ENCODE measurements around the gene BST2. TPM values are rescaled to one million over a fixed set of nuclear protein-coding genes. Genes with fewer than 3 reads are reported as not detected.

The BST2 gene
- total and polyA plus RNA-seq, 9 of the 15 experiments (the other 6 are each of a cell fraction or from before 2014, with no cell fraction given) = 11.2 to 232 (median 151) TPM

DNA sequence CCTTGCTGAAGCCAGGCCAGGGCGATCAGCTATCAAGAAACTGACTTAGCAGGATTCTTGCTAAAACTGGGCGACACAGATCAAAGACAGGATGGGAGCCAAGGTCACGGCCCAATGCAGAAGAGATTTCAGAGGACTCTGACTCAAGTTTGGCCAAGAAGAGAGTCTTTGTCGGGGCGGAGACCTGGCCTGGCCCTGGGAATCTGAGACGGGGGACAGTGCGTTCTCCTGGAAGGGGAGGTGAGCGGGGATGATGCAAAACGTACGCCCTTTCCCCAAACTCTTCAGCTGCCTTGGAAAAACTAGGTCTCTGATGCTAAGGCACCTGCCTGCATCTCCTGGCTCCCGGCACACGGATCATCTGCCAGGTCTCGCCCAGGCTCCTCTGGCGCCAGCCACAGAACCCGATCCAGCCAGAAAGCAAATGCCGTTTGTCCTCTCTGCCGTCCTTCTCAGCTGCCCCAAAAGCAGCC, 24.2 kb upstream of the BST2 start (continued):
- TF ChIP-seq, protein P1, sequence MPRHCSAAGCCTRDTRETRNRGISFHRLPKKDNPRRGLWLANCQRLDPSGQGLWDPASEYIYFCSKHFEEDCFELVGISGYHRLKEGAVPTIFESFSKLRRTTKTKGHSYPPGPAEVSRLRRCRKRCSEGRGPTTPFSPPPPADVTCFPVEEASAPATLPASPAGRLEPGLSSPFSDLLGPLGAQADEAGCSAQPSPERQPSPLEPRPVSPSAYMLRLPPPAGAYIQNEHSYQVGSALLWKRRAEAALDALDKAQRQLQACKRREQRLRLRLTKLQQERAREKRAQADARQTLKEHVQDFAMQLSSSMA (CRISPR knock-in tag; IDR thresholded peaks at IDR 0.05) = no peak
- TF ChIP-seq, protein P2, sequence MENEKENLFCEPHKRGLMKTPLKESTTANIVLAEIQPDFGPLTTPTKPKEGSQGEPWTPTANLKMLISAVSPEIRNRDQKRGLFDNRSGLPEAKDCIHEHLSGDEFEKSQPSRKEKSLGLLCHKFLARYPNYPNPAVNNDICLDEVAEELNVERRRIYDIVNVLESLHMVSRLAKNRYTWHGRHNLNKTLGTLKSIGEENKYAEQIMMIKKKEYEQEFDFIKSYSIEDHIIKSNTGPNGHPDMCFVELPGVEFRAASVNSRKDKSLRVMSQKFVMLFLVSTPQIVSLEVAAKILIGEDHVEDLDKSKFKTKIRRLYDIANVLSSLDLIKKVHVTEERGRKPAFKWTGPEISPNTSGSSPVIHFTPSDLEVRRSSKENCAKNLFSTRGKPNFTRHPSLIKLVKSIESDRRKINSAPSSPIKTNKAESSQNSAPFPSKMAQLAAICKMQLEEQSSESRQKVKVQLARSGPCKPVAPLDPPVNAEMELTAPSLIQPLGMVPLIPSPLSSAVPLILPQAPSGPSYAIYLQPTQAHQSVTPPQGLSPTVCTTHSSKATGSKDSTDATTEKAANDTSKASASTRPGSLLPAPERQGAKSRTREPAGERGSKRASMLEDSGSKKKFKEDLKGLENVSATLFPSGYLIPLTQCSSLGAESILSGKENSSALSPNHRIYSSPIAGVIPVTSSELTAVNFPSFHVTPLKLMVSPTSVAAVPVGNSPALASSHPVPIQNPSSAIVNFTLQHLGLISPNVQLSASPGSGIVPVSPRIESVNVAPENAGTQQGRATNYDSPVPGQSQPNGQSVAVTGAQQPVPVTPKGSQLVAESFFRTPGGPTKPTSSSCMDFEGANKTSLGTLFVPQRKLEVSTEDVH (IDR thresholded peaks at IDR 0.05; ENCODE audit: low read depth, partially characterized antibody) = no peak
- TF ChIP-seq ZNF24 (IDR thresholded peaks at IDR 0.05) (no peak), ZBTB17 (CRISPR knock-in tag; IDR thresholded peaks at IDR 0.05) (no peak), FIP1L1 (IDR thresholded peaks at IDR 0.05; ENCODE audit: low read depth, low read length, poor library complexity, severe bottlenecking) (no peak), TFAM (CRISPR knock-in tag; conservative IDR thresholded peaks at IDR 0.05) (no peak), ZNF239 (CRISPR knock-in tag; IDR thresholded peaks at IDR 0.05) (no peak), SMARCA4 (IDR thresholded peaks at IDR 0.05) (no peak)
